ENCODE data around the gene KCNQ1. TPM values are rescaled to one million over a fixed set of nuclear protein-coding genes. Genes with fewer than 3 reads are reported as not detected.

KCNQ1 gene
- total RNA-seq, 1 experiment from 2014 or later: not detected

DNA sequence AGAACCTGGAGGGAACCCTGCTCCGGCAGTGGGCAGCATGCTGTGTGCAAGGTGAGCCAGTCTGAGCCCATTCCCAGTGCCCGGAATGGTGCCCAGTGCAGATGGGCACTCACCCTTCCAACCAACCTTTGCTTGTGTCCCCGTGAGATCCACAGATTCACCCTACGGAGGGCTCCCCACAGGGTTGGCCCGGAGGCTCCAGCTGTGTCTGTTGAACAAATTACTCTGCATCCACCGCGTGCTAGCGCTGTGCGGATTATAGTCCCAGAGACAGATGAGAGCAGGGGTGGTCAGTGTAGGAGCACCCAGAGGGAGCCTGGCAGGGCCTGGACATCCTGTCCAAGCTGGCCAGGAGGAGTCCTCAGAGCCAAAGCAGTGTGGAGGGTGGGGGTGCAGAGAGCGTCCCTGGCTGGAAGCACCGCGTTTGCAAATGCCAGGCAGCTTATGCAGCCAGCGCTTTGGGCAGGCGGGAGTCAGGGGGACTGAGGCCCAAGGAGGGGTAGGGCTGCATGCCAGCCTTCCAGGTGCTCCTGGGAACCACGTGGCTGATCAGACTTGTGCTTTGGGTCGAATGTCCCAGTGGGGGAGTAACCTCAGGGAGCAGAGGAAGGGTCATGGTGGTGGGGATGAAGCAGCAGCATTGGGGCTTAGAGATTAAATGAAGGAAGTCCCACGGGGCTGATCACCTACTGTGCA is 80.5 kb downstream of the KCNQ1 start:
- intact Hi-C loops (cut with micrococcal nuclease; ENCODE audit: unreplicated experiment): no loop called here
- H3F3A ChIP-seq (ENCODE audit: insufficient read depth, low read depth): no peaks in the 10 kb centered on the region
- no peak for TF ChIP-seq CTCF (conservative IDR thresholded peaks at IDR 0.05)
- TF ChIP-seq EZH2 (IDR thresholded peaks at IDR 0.05; ENCODE audit: low read depth): no peak
- H3K4me1 ChIP-seq (replicated peaks; ENCODE audit: insufficient read depth): no peaks in the 10 kb centered on the region
- no peak overlapping the region for H2AFZ ChIP-seq
- no peaks in the 10 kb centered on the region for H3K79me2 ChIP-seq (ENCODE audit: low read depth)
- H3K9me3 ChIP-seq (ENCODE audit: insufficient read depth, low read depth): no peaks in the 10 kb centered on the region
- H3K27me3 ChIP-seq (ENCODE audit: insufficient read depth, low read depth): peaks cover 34% of the 10 kb centered on the region
- CTCF ChIA-PET: no interaction called here
- no peak overlapping the region for H3K4me3 ChIP-seq
- H3K9me2 ChIP-seq (ENCODE audit: insufficient read depth): no peaks in the 10 kb centered on the region
- BruUV-seq (replicated peaks): no TSS peak
- H3K36me3 ChIP-seq (ENCODE audit: low read depth): no peaks in the 10 kb centered on the region
- DNase-seq: no peak
- POLR2A ChIA-PET (ENCODE audit: unreplicated experiment): no interaction called here
- no peak overlapping the region for H3K27ac ChIP-seq
- H3K4me2 ChIP-seq: no peak overlapping the region
- H4K20me1 ChIP-seq (ENCODE audit: insufficient read depth): no peaks in the 10 kb centered on the region

DNA sequence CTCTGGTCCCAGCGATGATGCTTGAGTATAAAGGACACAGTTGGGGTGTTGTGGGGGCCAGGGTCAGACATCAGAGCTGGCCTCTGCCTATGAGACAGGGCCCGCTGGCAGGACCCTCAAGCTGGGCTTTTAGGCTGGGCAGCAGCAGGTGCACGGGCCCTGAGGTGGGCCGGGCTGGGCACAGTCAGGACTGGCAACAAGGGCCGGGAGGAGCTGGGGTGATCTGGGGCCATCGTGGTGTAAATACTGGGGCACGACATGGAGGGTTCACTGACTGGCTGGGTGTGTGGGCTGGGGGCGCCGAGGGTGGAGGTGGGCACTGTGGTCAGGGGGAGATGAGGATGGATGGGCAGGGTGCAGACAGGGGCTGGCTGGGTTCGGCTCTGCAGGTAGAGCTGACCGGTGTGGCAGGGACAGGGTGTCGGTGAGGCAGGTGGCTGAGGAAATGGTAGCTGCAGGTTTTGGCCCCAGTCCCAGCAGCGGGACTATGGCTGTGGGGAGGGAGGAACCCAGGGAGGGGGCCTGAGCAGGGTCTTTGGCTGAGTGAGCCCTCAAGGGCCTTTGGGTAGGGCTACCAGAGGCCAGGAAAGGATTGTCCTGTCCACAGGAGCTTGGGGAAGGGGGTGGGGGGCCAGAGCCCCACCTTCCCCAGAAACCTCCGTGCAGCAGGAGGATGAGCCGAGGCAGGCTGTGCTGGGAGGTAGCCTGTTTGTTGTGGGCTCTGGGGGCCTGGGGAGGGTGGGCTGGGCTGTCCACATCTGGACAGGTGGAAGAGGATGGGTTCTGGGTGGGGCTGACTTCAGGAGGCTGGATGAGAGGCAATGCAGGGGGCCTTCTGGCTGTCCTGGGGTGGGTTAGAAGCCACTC is 81.4 kb downstream of the KCNQ1 start:
- H3K27ac ChIP-seq: no peak overlapping the region
- no peaks in the 10 kb centered on the region for H3K79me2 ChIP-seq (ENCODE audit: low read depth)
- no peaks in the 10 kb centered on the region for H3K36me3 ChIP-seq (ENCODE audit: low read depth)
- CTCF ChIA-PET: interaction anchor here (0.6 kb wide), 1 partner anchor 100 kb away, joined by 3 read pairs; no protein-coding TSS in a partner anchor
- DNase-seq: no peak
- intact Hi-C loops (cut with micrococcal nuclease; ENCODE audit: unreplicated experiment): no loop called here
- H3F3A ChIP-seq (ENCODE audit: insufficient read depth, low read depth): no peaks in the 10 kb centered on the region
- H2AFZ ChIP-seq: no peak overlapping the region
- H3K27me3 ChIP-seq (ENCODE audit: insufficient read depth, low read depth): peaks cover 28% of the 10 kb centered on the region
- H3K4me3 ChIP-seq: no peak overlapping the region
- no peaks in the 10 kb centered on the region for H4K20me1 ChIP-seq (ENCODE audit: insufficient read depth)
- no peak for TF ChIP-seq CTCF (conservative IDR thresholded peaks at IDR 0.05)
- no peak for TF ChIP-seq EZH2 (IDR thresholded peaks at IDR 0.05; ENCODE audit: low read depth)
- H3K9me3 ChIP-seq (ENCODE audit: insufficient read depth, low read depth): no peaks in the 10 kb centered on the region
- H3K4me2 ChIP-seq: no peak overlapping the region
- no peaks in the 10 kb centered on the region for H3K4me1 ChIP-seq (replicated peaks; ENCODE audit: insufficient read depth)
- H3K9me2 ChIP-seq (ENCODE audit: insufficient read depth): no peaks in the 10 kb centered on the region
- POLR2A ChIA-PET (ENCODE audit: unreplicated experiment): no interaction called here
- BruUV-seq (replicated peaks): no TSS peak

- Histone ChIP-seq H3K27me3 (ENCODE audit: insufficient read depth, low read depth) (peaks cover 22% of the 10 kb centered on the region), H3K4me2 (no peak overlapping the region), H3K27ac (no peak overlapping the region), H4K20me1 (ENCODE audit: insufficient read depth) (no peaks in the 10 kb centered on the region), H3K79me2 (ENCODE audit: low read depth) (no peaks in the 10 kb centered on the region), H3K9me2 (ENCODE audit: insufficient read depth) (no peaks in the 10 kb centered on the region), H3K9me3 (ENCODE audit: insufficient read depth, low read depth) (no peaks in the 10 kb centered on the region), H3K36me3 (ENCODE audit: low read depth) (no peaks in the 10 kb centered on the region), H2AFZ (no peak overlapping the region), H3K4me1 (replicated peaks; ENCODE audit: insufficient read depth) (no peaks in the 10 kb centered on the region), H3F3A (ENCODE audit: insufficient read depth, low read depth) (no peaks in the 10 kb centered on the region), H3K4me3 (no peak overlapping the region)
- TF ChIP-seq EZH2 (IDR thresholded peaks at IDR 0.05; ENCODE audit: low read depth) (no peak), CTCF (conservative IDR thresholded peaks at IDR 0.05) (no peak)
- no TSS peak for BruUV-seq (replicated peaks)
- DNase-seq: no peak
- intact Hi-C loops (cut with micrococcal nuclease; ENCODE audit: unreplicated experiment): no loop called here
- POLR2A ChIA-PET (ENCODE audit: unreplicated experiment): no interaction called here
- CTCF ChIA-PET: interaction anchor here (0.6 kb wide), 1 partner anchor 101 kb away, joined by 3 read pairs; no protein-coding TSS in a partner anchor
Measured at GRCh38 chr11:2526808-2527381, 82.1 kb downstream of the KCNQ1 start.
